GM18519 (cell line): Measurements from ENCODE around the gene TBCEL.

ENCODE experiments used
- ATAC-seq: cut with Tn5 transposase; IDR thresholded peaks from one replicate; pipeline ENCODE4 v1.9.1; 2021; ENCODE audit warnings: mild to moderate bottlenecking, moderate library complexity; ENCODE audit not compliant: unreplicated experiment, low FRiP score

Gene TBCEL

DNA sequence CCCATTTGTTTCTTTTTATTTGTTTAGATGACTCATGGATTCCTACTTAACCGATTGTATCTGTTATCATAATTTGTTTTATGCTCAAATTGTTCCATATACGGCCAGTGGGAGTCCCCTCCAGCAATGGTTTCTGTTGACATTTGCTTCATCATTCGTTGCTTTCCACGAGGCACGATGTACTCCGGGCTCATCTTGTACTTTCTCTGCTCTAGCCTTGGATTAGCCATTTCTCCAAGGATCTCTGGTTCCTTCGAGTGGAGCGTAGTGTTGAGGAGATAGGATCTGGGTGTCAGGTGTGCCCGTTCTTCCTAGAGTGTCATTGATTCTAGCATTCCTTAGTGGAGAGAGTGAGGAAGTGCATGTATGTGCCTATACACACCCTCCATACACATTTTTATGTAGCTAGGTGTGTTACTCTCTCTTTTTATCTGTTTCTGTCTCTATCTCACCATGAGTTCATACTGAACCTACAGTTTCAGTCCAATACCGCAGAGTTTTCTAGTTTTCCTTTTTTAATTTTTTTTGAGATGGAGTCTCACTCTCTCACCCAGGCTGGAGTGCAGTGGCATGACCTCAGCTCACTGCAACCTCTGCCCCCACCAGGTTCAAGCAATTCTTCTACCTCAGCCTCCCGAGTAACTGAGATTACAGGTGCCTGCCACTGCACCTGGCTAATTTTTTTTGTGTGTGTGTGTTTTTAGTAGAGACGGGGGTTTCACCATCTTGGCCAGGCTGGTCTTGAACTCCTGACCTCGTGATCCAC is 108.5 kb downstream of the TBCEL start:
- no peak for ATAC-seq

DNA sequence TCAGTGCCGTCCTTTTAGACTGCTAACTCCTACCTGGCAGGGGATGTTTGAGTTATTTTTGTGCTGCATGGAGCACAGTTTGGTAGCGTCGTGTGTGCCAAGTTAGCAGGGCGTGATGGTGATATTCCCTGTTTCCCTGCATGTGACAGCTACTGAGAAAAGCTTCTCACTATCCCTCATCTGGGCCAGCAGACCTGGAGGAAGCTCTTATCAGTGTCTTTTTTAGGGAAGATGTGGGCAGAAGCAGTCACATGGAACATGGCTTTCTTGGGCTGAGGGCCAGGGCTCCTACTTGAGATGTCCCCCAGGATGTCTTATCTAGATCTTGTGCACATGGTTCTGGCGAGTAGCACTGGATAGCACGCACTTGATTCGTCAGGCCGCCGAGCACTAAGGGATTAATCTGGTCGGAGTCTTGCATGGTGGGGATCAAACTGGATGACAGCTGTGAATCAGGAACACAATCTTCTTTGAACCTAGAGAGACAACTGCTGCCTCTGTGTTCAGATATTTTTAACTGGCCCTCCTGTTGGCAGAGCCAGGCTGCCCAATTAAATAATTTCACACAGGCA is 110.9 kb downstream of the TBCEL start:
- no peak for ATAC-seq

DNA sequence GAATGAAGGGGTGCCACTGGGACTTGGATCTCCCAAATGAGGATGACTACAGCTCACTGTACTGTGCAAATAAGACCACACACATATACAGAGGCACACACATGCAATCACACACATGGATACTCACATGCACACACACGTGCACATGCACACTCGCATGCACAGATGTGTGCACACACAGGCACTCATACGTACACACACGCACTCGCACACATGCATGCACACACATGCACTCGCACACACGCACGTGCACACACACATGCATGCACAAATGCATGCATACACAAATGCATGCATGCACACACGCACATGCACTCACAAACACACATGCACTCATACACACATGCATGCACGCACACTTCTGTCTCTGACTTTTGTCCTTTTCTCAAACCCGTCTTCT is 113.1 kb downstream of the TBCEL start:
- no peak for ATAC-seq

GRCh38 chr11:121138259-121138658 is 114.4 kb downstream of the TBCEL start:
- ATAC-seq: no peak

DNA sequence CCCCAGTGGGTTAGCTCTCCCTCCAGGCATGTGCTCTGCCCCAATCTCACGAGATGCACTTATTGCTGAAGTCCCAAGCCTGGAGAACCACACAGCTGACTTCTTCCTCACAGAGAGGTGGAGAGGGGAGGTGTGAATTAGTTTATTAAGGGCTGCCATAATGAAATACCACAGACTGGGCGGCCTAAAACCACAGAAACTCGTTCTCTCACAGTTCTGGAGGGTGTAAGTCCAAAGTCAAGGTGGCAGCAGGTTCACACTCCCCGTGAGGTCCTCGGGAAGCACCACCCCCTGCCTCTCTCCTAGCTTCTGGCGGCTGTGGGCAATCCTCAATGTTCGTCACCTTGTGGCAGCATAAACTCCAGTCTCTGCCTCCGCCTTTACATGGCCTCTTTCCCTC is 116.5 kb downstream of the TBCEL start:
- no peak for ATAC-seq
